Superior temporal gyrus (tissue), 1 donor: ENCODE data around the gene PPP1R3E.
"Not testable (repeated sequence)": the region's sequence is repeated elsewhere in the genome, so short reads cannot be mapped to it uniquely, and the experiment has no call there.

Experiments used
- DNase-seq: peaks from one replicate; pipeline ENCODE4 v3.0.0-alpha.2; 2016; ENCODE audit errors: extremely low spot score

PPP1R3E gene, protein sequence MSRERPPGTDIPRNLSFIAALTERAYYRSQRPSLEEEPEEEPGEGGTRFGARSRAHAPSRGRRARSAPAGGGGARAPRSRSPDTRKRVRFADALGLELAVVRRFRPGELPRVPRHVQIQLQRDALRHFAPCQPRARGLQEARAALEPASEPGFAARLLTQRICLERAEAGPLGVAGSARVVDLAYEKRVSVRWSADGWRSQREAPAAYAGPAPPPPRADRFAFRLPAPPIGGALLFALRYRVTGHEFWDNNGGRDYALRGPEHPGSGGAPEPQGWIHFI

GRCh38 chr14:23302290-23303225 lies at the start of gene PPP1R3E:
Gene PPP1R3E (minus strand): TSS chr14:23302859. CDS start chr14:23302576, 283 bp downstream.
- DNase-seq: peak; percentile 57

- no peak for DNase-seq
Observed at GRCh38 chr14:23351681-23352505, 49.2 kb upstream of the PPP1R3E start.

GRCh38 chr14:23349156-23349845 lies 46.6 kb upstream of the PPP1R3E start:
- DNase-seq: no peak

GRCh38 chr14:23348297-23348655 lies 45.6 kb upstream of the PPP1R3E start:
- no peak for DNase-seq

- no peak for DNase-seq
Observed at GRCh38 chr14:23347406-23348296, 45.0 kb upstream of the PPP1R3E start.

DNA sequence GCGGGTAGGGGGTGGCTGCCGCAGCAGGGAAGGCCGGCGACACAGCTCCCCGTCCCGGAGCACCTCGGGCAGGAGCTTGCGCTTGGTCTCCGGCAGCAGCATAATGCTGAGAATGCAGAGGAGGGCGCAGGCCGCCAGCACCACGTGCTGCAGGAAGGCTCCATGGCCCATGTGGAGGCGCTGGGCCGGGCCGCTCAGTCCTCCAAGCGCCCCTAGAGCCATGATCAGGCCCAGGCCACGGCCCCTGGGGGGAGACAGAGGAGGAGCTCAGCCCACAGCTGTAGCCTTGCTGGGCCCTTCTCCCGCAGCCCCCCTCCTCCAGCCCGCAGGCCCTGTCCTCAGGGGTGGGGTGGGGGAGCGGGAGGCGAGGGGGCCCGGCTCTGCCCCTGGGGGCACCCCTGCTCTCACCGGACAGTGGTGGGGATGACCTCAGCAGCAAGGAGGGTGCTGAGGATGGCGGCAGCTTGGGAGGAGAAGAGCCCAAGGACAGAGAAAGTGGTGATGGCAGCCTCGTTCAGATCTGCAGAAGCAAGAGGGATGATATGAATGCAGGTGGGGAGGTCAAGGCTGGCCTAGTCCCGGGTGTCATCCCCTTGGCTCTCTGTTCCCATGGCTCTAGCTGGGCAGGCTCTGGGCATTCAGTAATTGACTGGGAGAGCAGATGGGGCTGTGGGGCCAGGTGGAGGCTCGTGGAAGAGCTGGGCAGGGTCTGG lies 44.2 kb upstream of the PPP1R3E start:
- DNase-seq: no peak

- DNase-seq: no peak
Observed at GRCh38 chr14:23345987-23346692, 43.5 kb upstream of the PPP1R3E start.

- no peak for DNase-seq
Observed at GRCh38 chr14:23344481-23344880, 41.8 kb upstream of the PPP1R3E start.

DNA sequence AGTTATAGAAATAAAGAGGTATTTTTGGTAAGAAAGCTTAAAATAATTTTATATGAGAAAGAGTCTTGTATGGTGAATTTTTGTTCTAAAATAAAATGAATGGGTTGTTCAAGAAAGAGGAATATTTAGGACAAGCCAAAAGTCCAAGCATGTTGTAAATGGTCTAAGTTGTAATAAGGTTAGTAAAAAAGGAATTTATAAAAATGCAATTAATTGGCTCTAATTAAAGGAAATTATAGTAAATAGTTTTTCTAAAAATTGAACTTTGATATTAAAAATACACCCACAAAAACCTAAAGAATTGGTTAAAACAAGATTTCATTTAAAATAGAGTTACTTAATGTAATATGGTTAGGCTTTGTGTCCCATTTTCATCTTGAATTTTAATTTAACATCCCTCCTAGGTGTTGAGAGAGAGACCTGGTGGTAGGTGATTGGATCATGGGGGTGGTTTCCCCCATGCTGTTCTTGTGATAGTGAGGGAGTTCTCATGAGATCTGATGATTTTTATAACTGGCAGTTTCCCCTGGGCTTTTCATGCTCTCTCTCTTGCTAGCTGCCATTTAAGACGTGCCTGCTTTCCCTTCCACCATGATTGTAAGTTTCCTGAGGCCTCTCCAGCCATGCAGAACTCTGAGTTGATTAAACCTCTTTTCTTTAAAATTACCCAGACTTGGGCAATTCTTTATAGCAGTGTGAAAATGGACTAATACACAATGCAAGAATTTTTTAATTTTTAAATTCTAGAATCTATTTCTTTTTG lies 37.0 kb upstream of the PPP1R3E start:
- no peak for DNase-seq

DNA sequence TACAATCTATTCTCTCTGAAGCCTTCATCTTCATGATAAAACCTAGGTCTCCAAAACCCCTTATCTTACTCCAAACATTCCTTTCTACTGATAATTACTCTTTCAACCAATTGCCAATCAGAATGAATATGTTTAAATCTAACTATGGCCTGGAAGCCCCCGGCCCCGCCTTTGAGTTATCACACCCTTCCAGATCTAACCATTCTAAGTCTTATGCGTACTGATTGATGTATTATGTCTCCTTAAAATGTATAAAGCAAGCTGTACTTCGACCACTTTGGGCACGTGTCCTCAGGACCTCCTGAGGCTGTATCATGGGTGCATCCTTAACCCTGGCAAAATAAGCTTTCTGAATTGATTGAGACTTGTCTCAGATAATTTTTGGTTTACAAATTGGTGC lies 33.0 kb upstream of the PPP1R3E start:
- DNase-seq: no peak

- DNase-seq: peak; percentile 96
Observed at GRCh38 chr14:23327947-23328744, 25.5 kb upstream of the PPP1R3E start.

- DNase-seq: no peak
Observed at GRCh38 chr14:23326491-23327332, 24.1 kb upstream of the PPP1R3E start.

DNA sequence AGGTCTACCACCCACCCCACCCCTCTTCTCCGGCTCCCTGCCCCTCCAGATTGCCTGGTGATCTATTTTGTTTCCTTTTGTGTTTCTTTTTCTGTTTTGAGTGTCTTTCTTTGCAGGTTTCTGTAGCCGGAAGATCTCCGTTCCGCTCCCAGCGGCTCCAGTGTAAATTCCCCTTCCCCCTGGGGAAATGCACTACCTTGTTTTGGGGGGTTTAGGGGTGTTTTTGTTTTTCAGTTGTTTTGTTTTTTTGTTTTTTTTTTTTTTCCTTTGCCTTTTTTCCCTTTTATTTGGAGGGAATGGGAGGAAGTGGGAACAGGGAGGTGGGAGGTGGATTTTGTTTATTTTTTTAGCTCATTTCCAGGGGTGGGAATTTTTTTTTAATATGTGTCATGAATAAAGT lies 23.1 kb upstream of the PPP1R3E start:
- not testable (repeated sequence) for DNase-seq

- no peak for DNase-seq
Observed at GRCh38 chr14:23324993-23325392, 22.3 kb upstream of the PPP1R3E start.

GRCh38 chr14:23324455-23324846 lies 21.8 kb upstream of the PPP1R3E start:
- no peak for DNase-seq

DNA sequence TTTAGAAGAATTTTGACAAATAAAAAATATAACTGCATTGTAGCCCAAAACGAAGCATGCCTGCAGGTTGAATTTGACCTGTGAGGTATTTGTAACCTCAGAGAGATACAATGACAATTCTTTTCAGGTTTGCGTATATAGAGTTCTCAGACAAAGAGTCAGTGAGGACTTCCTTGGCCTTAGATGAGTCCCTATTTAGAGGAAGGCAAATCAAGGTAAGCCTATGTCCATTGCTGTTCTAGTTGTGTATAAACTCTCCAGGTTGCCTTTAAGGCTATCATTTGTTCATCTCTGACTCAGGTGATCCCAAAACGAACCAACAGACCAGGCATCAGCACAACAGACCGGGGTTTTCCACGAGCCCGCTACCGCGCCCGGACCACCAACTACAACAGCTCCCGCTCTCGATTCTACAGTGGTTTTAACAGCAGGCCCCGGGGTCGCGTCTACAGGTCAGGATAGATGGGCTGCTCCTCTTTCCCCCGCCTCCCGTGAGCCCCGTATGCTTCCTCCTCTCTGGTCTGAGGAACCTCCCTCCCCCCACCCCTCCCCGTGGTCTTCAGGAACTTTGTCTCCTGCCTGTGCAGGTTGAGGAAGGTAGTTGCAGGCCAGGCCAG lies 21.3 kb upstream of the PPP1R3E start:
- DNase-seq: no peak
